Calu3 (cell line): Measurements from ENCODE around the gene IL17REL. TPM values are rescaled to one million over a fixed set of nuclear protein-coding genes. Genes with fewer than 3 reads are reported as not detected.

ENCODE experiments used
- BruUV-seq: library from RNA; stranded (reverse); fragments of 400-500 nt; replicated peaks from 2 replicates; lab custom pipeline; 2021; lab: Mats Ljungman, UMichigan
- CTCF ChIA-PET: fragments of 300-600 bp; sonication (Branson Sonifier 250); formaldehyde crosslinking; loops from one replicate; lab custom pipeline; 2022; ENCODE audit warnings: antibody characterized with exemption; lab: Charles Lee
- DNase-seq: peaks from one replicate; pipeline ENCODE4 v3.0.0; 2022
- H3K27ac Mint-ChIP-seq: one replicate; pipeline ENCODE4 v1.8.0; 2022; ENCODE audit warnings: mixed read lengths; ENCODE audit not compliant: unreplicated experiment
- H3K27me3 Mint-ChIP-seq: one replicate; pipeline ENCODE4 v1.8.0; 2022; ENCODE audit warnings: mixed read lengths; ENCODE audit not compliant: unreplicated experiment
- H3K36me3 Mint-ChIP-seq: one replicate; pipeline ENCODE4 v1.8.0; 2022; ENCODE audit warnings: mild to moderate bottlenecking, moderate library complexity, mixed read lengths; ENCODE audit not compliant: insufficient read depth, unreplicated experiment
- H3K4me1 Mint-ChIP-seq: one replicate; pipeline ENCODE4 v1.8.0; 2022; ENCODE audit warnings: mild to moderate bottlenecking, low read depth, mixed read lengths; ENCODE audit not compliant: unreplicated experiment
- H3K4me3 Mint-ChIP-seq: one replicate; pipeline ENCODE4 v1.8.0; 2022; ENCODE audit warnings: mild to moderate bottlenecking, low read depth, moderate library complexity, mixed read lengths; ENCODE audit not compliant: unreplicated experiment
- H3K9me3 Mint-ChIP-seq: one replicate; pipeline ENCODE4 v1.8.0; 2022; ENCODE audit warnings: low read depth, mixed read lengths; ENCODE audit not compliant: unreplicated experiment
- intact Hi-C: fragments of 100-400 bp; cut with micrococcal nuclease; formaldehyde crosslinking; loops from one replicate; pipeline ENCODE4 v1.10.0; 2022; ENCODE audit not compliant: unreplicated experiment
- total RNA-seq: library from RNA; stranded (reverse); gene quantifications from 2 replicates; pipeline ENCODE4 v1.2.3, GENCODE V29; 2022
- TF ChIP-seq, protein P1 (sequence below): fragments of 200-600 bp; IDR thresholded peaks from one replicate; pipeline ENCODE4 v1.8.0; 2022; ENCODE audit warnings: antibody characterized with exemption; ENCODE audit not compliant: unreplicated experiment

The IL17REL gene
- total RNA-seq, 1 experiment from 2014 or later: not detected

DNA sequence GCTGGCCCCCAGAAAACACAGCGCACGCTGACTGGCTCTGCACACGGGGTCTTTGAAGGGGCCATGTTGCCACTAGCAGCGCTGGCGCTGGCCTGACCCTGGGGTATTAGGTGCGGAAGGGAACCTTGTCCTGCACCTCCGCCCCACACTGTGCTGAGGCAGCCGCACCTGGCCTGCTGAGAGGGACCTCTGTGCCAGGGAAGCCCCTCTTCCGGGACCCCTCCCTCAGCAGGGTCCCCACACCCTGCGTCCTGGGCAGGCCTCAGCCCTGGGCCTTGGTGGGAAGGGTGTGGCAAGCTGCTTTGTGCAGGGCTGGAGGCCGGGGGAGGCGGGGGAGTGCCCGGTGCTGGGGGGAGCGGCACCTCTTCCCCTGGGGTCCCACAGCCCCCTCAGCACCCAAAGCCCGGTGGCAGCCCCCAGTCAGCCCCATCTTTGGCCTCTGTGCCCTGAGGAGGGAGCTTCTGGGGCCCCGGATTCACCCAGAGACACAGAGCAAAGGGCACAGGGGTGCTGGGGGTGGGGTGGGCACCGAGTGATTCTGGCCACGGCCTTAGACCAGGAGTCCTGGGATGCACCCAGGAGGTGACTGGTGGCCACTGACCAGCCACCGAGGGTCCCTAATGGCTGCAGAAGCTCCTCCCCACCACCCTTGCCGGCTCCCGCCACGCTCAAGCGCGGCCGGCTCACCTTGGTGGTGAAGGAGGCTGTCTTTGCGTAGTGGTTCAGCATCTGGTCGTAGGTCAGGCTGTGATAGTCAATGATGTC is 34.1 kb upstream of the IL17REL start:
- no peaks in the 10 kb centered on the region for H3K4me1 Mint-ChIP-seq
- CTCF ChIA-PET: no interaction called here
- peaks cover 5% of the 10 kb centered on the region for H3K36me3 Mint-ChIP-seq
- H3K27me3 Mint-ChIP-seq: peaks cover 78% of the 10 kb centered on the region
- peaks cover 7% of the 10 kb centered on the region for H3K9me3 Mint-ChIP-seq
- no peak overlapping the region for H3K4me3 Mint-ChIP-seq
- no peak for DNase-seq
- H3K27ac Mint-ChIP-seq: no peak overlapping the region
- intact Hi-C loops: no loop called here
- TF ChIP-seq, protein P1, sequence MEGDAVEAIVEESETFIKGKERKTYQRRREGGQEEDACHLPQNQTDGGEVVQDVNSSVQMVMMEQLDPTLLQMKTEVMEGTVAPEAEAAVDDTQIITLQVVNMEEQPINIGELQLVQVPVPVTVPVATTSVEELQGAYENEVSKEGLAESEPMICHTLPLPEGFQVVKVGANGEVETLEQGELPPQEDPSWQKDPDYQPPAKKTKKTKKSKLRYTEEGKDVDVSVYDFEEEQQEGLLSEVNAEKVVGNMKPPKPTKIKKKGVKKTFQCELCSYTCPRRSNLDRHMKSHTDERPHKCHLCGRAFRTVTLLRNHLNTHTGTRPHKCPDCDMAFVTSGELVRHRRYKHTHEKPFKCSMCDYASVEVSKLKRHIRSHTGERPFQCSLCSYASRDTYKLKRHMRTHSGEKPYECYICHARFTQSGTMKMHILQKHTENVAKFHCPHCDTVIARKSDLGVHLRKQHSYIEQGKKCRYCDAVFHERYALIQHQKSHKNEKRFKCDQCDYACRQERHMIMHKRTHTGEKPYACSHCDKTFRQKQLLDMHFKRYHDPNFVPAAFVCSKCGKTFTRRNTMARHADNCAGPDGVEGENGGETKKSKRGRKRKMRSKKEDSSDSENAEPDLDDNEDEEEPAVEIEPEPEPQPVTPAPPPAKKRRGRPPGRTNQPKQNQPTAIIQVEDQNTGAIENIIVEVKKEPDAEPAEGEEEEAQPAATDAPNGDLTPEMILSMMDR: no peak
- BruUV-seq: no TSS peak

DNA sequence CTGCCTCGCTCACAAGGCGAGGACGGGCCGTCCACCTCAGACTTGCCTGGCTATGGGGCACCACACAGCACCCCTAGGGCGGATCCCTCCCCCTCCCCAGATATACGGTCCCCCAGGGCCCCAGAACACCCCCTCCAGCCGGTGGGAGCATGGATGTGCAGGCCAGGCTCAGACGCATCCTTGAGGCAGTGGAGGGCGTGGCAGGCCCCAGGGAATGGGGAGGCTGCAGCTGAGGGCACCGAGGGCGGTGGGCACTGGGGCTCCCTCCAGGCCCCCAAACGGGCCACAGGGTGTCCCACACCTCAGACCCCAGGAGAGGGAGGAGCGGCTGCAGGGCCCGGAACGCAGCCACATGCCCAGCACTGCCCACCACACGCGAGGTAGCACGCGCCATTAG is 33.5 kb upstream of the IL17REL start:
- Mint-ChIP-seq H3K36me3 (peaks cover 5% of the 10 kb centered on the region), H3K9me3 (peaks cover 7% of the 10 kb centered on the region), H3K4me3 (no peak overlapping the region), H3K4me1 (no peaks in the 10 kb centered on the region), H3K27ac (no peak overlapping the region), H3K27me3 (peaks cover 78% of the 10 kb centered on the region)
- DNase-seq: no peak
- intact Hi-C loops: no loop called here
- TF ChIP-seq, protein P1: no peak
- BruUV-seq: no TSS peak
- CTCF ChIA-PET: no interaction called here

DNA sequence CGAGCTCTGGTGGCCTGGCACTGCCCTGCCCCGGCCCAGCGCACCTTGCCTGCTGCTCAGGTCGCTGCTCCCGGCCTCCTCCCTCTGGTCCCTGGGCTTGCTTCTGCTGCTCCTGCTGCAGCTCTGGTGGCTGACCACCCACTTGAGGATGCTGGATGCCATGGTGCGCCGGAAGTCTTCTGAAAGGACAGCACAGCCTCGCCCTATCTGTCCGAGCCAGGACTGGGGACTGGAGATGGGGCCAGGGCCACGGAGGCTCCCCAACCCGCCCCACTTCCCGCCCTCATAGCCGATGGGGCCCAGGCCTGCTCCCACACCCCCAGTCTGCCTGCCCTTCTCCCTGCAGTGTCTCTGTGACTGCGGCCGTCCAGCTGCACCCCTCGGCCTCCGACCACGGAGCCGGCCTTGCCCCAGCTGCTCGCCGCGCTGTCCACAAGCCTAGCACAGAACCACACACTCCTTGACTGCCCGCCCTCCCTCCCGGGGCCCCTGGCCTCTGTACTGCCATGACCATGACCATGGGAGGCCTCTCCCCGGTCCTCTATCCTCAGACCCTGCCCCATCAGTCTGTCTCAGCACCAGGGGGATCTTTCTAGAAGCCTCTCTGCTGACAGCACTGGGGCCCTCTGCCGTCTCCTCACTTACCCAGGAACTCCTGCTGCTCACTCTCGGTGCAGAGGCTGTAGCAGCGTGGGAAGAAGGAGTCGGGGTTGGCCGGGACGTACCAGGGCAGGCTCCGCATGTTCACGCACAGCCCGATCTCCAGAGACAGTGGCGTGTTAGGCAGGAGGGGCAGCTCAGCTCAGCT is 32.9 kb upstream of the IL17REL start:
- Mint-ChIP-seq H3K9me3 (peaks cover 7% of the 10 kb centered on the region), H3K4me3 (no peak overlapping the region), H3K27ac (no peak overlapping the region), H3K36me3 (peaks cover 5% of the 10 kb centered on the region), H3K4me1 (no peaks in the 10 kb centered on the region), H3K27me3 (peaks cover 76% of the 10 kb centered on the region)
- TF ChIP-seq, protein P1: no peak
- intact Hi-C loops: no loop called here
- no TSS peak for BruUV-seq
- DNase-seq: no peak
- CTCF ChIA-PET: no interaction called here

DNA sequence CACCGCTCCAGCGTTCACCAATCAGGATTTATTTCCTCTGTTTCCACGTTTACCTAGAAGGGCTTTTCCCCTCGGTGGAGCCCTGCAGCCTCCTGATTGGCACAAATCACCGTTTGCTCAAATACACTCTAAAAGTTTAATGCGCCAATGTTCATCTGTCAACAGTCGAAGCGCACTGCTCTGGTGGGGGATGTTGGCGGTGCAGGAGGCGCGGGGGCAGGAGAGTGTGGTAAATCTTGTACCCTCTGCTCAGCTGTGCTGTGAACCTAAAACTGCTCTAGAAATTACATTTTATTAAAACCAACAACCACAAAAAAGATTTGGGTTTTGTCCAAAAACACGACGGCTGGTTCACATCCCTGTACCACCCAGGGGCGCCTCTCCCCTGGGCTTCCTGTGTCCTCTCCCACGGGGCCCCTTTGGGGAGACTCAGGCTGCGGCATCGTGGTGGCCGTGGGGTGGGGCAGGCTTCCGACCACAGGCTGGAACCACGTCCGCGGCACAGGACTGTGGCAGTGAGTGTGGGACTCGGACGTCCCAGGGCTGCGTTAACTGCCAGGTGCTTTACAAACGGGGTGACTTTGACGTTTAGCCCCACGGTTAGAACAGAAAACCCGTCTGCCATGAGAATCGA is 32.0 kb upstream of the IL17REL start:
- peaks cover 5% of the 10 kb centered on the region for H3K36me3 Mint-ChIP-seq
- H3K4me3 Mint-ChIP-seq: no peak overlapping the region
- H3K9me3 Mint-ChIP-seq: peaks cover 7% of the 10 kb centered on the region
- BruUV-seq: no TSS peak
- TF ChIP-seq, protein P1: no peak
- CTCF ChIA-PET: no interaction called here
- DNase-seq: no peak
- H3K27ac Mint-ChIP-seq: no peak overlapping the region
- peaks cover 68% of the 10 kb centered on the region for H3K27me3 Mint-ChIP-seq
- H3K4me1 Mint-ChIP-seq: no peaks in the 10 kb centered on the region
- intact Hi-C loops: no loop called here
